HEK293 (cell line): ENCODE measurements around the gene C1orf210.

ENCODE experiments used
- CTCF ChIA-PET: fragments of 350-600 bp; formaldehyde crosslinking; extraction: SDS; loops from one replicate; lab custom pipeline; 2021; ENCODE audit warnings: antibody characterized with exemption; lab: Yijun Ruan, JAX
- POLR2A ChIA-PET: fragments of 300-600 bp; formaldehyde crosslinking; extraction: SDS; loops from one replicate; lab custom pipeline; 2020; ENCODE audit warnings: antibody characterized with exemption, inconsistent platforms; lab: Yijun Ruan, JAX
- H3K27ac ChIP-seq: fragments of 200-500 bp; sonication (Bioruptor generic); 2 replicates; pipeline ENCODE4 v1.5.1; 2014; ENCODE audit warnings: low read depth, low read length, control low read depth, inconsistent platforms; ENCODE audit errors: extremely low read depth
- H3K36me3 ChIP-seq, 2 experiments: fragments of 200-500 bp in 1 of 2; sonication (Bioruptor generic) in 1 of 2; 1 replicate in 1 of 2; 2 replicates in 1 of 2; pipeline ENCODE4 v1.5.1; 2014 to 2017; ENCODE audit warnings: inconsistent platforms in 2 of 2, low read length in 2 of 2; ENCODE audit not compliant: control insufficient read depth in 2 of 2, insufficient read depth in 1 of 2
- H3K4me1 ChIP-seq: fragments of 200-500 bp; sonication (Bioruptor generic); 2 replicates; pipeline ENCODE4 v1.5.1; 2014; ENCODE audit warnings: mild to moderate bottlenecking, low read length, inconsistent platforms; ENCODE audit not compliant: control insufficient read depth, insufficient read depth
- H3K4me3 ChIP-seq: 2 replicates; pipeline ENCODE4 v1.5.1; 2011; ENCODE audit warnings: low read depth, mild to moderate bottlenecking, control low read depth, low read length, moderate library complexity
- H3K9me3 ChIP-seq: fragments of 200-500 bp; sonication (Bioruptor generic); 2 replicates; pipeline ENCODE4 v1.5.1; 2014; ENCODE audit warnings: low read depth, low read length, inconsistent platforms; ENCODE audit not compliant: control insufficient read depth, insufficient read depth
- BCL6B ChIP-seq: fragments of 450-650 bp; formaldehyde crosslinking; IDR thresholded peaks from 2 replicates; pipeline ENCODE4 v1.5.1; 2017; ENCODE audit warnings: missing biosample characterization, missing genetic modification characterization
- HIC1 ChIP-seq: fragments of 450-650 bp; formaldehyde crosslinking; IDR thresholded peaks from 2 replicates; pipeline ENCODE4 v1.5.1; 2016; ENCODE audit warnings: missing biosample characterization, missing genetic modification characterization
- MYNN ChIP-seq: fragments of 450-650 bp; formaldehyde crosslinking; IDR thresholded peaks from 2 replicates; pipeline ENCODE4 v1.5.1; 2016; ENCODE audit warnings: missing biosample characterization, missing genetic modification characterization, borderline replicate concordance
- SETDB1 ChIP-seq: IDR thresholded peaks from one replicate; pipeline ENCODE4 v1.6.1; 2017; ENCODE audit warnings: mild to moderate bottlenecking, low read length, moderate library complexity, mixed read lengths; ENCODE audit not compliant: insufficient read length
- SP2 ChIP-seq: fragments of 450-650 bp; formaldehyde crosslinking; IDR thresholded peaks from 2 replicates; pipeline ENCODE4 v1.5.1; 2016; ENCODE audit warnings: missing biosample characterization, missing genetic modification characterization
- ZFP69B ChIP-seq: fragments of 450-650 bp; formaldehyde crosslinking; IDR thresholded peaks from 2 replicates; pipeline ENCODE4 v1.5.1; 2016; ENCODE audit warnings: missing biosample characterization, missing genetic modification characterization
- ZNF133 ChIP-seq: fragments of 450-650 bp; formaldehyde crosslinking; IDR thresholded peaks from 2 replicates; pipeline ENCODE4 v1.5.1; 2016; ENCODE audit warnings: missing biosample characterization, missing genetic modification characterization
- ZNF146 ChIP-seq: fragments of 450-650 bp; formaldehyde crosslinking; IDR thresholded peaks from 2 replicates; pipeline ENCODE4 v1.5.1; 2016; ENCODE audit warnings: missing biosample characterization, missing genetic modification characterization
- ZNF169 ChIP-seq: fragments of 450-650 bp; formaldehyde crosslinking; IDR thresholded peaks from 2 replicates; pipeline ENCODE4 v1.5.1; 2016; ENCODE audit warnings: missing biosample characterization, missing genetic modification characterization
- ZNF19 ChIP-seq: fragments of 450-650 bp; formaldehyde crosslinking; IDR thresholded peaks from 2 replicates; pipeline ENCODE4; 2016; ENCODE audit warnings: missing biosample characterization, missing genetic modification characterization, low read depth
- ZNF239 ChIP-seq: fragments of 450-650 bp; formaldehyde crosslinking; IDR thresholded peaks from 2 replicates; pipeline ENCODE4 v1.5.1; 2016; ENCODE audit warnings: missing biosample characterization, missing genetic modification characterization
- ZNF324 ChIP-seq: fragments of 450-650 bp; formaldehyde crosslinking; IDR thresholded peaks from 2 replicates; pipeline ENCODE4 v1.5.1; 2016; ENCODE audit warnings: missing biosample characterization, missing genetic modification characterization
- ZNF362 ChIP-seq: fragments of 450-650 bp; formaldehyde crosslinking; IDR thresholded peaks from 2 replicates; pipeline ENCODE4 v1.5.1; 2016; ENCODE audit warnings: missing biosample characterization, missing genetic modification characterization
- ZNF426 ChIP-seq: fragments of 450-650 bp; formaldehyde crosslinking; IDR thresholded peaks from 2 replicates; pipeline ENCODE4 v1.5.1; 2017; ENCODE audit warnings: missing biosample characterization, missing genetic modification characterization, mild to moderate bottlenecking, inconsistent platforms, moderate library complexity
- ZNF530 ChIP-seq: fragments of 450-650 bp; formaldehyde crosslinking; IDR thresholded peaks from 2 replicates; pipeline ENCODE4 v1.5.1; 2016; ENCODE audit warnings: low read depth, missing biosample characterization, missing genetic modification characterization
- ZNF555 ChIP-seq: fragments of 450-650 bp; formaldehyde crosslinking; conservative IDR thresholded peaks from 2 replicates; pipeline ENCODE4 v1.5.1; 2017; ENCODE audit warnings: missing biosample characterization, mild to moderate bottlenecking, missing genetic modification characterization, inconsistent platforms
- ZNF654 ChIP-seq: fragments of 450-650 bp; formaldehyde crosslinking; IDR thresholded peaks from 2 replicates; pipeline ENCODE4 v1.5.1; 2016; ENCODE audit warnings: low read depth, missing biosample characterization, missing genetic modification characterization
- ZNF747 ChIP-seq: fragments of 450-650 bp; formaldehyde crosslinking; IDR thresholded peaks from 2 replicates; pipeline ENCODE4 v1.5.1; 2016; ENCODE audit warnings: missing biosample characterization, missing genetic modification characterization
- TF ChIP-seq, protein P1 (sequence below): fragments of 450-650 bp; formaldehyde crosslinking; IDR thresholded peaks from 2 replicates; pipeline ENCODE4 v1.5.1; 2016; ENCODE audit warnings: missing biosample characterization, missing genetic modification characterization
- TF ChIP-seq, protein P2 (sequence below): fragments of 450-650 bp; formaldehyde crosslinking; IDR thresholded peaks from 2 replicates; pipeline ENCODE4 v1.5.1; 2016; ENCODE audit warnings: missing biosample characterization, missing genetic modification characterization, borderline replicate concordance

C1orf210 gene

GRCh38 chr1:43327549-43328292 lies 42.3 kb upstream of the C1orf210 start:
- Histone ChIP-seq H3K4me3 (no peak overlapping the region), H3K27ac (no peak overlapping the region), H3K4me1 (no peaks in the 10 kb centered on the region), H3K9me3 (no peaks in the 10 kb centered on the region), H3K36me3 (no peaks in the 10 kb centered on the region)
- POLR2A ChIA-PET, result no interaction called here
- CTCF ChIA-PET, result no interaction called here
- no peak for TF ChIP-seq ZNF555 (tag by site-specific recombination)
- peak; percentile 95 for TF ChIP-seq ZNF146 (tag by site-specific recombination)
- TF ChIP-seq, protein P1, sequence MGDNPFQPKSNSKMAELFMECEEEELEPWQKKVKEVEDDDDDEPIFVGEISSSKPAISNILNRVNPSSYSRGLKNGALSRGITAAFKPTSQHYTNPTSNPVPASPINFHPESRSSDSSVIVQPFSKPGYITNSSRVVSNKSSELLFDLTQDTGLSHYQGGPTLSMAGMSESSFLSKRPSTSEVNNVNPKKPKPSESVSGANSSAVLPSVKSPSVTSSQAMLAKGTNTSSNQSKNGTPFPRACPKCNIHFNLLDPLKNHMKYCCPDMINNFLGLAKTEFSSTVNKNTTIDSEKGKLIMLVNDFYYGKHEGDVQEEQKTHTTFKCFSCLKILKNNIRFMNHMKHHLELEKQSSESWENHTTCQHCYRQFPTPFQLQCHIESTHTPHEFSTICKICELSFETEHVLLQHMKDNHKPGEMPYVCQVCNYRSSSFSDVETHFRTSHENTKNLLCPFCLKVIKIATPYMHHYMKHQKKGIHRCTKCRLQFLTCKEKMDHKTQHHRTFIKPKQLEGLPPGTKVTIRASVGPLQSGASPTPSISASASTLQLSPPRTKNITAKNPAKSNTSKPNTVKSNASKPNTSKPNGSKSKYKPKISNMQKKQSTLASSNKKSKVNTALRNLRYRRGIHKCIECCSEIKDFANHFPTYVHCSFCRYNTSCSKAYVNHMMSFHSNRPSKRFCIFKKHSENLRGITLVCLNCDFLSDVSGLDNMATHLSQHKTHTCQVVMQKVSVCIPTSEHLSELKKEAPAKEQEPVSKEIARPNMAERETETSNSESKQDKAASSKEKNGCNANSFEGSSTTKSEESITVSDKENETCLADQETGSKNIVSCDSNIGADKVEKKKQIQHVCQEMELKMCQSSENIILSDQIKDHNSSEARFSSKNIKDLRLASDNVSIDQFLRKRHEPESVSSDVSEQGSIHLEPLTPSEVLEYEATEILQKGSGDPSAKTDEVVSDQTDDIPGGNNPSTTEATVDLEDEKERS, result 0 out of 2 replicates have a peak, but pooled peaks have one; percentile 58

DNA sequence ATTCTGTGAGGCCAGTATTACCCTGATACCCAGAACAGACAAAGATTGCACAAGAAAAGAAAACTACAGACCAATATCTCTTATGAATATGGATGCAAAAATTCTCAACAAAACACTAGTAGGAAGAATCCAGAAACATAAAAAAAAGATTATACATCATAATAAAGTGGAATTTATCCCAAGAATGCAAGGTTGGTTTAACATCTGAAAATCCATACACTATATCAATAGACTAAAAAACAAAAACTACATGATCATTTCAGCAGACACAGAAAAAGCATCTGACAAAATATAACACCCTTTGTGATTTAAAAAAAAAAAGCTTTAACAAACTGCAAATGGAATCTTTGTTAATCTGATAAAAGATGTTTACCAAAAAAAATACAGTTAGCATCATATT lies 40.0 kb upstream of the C1orf210 start:
- POLR2A ChIA-PET, result no interaction called here
- TF ChIP-seq, protein P2, sequence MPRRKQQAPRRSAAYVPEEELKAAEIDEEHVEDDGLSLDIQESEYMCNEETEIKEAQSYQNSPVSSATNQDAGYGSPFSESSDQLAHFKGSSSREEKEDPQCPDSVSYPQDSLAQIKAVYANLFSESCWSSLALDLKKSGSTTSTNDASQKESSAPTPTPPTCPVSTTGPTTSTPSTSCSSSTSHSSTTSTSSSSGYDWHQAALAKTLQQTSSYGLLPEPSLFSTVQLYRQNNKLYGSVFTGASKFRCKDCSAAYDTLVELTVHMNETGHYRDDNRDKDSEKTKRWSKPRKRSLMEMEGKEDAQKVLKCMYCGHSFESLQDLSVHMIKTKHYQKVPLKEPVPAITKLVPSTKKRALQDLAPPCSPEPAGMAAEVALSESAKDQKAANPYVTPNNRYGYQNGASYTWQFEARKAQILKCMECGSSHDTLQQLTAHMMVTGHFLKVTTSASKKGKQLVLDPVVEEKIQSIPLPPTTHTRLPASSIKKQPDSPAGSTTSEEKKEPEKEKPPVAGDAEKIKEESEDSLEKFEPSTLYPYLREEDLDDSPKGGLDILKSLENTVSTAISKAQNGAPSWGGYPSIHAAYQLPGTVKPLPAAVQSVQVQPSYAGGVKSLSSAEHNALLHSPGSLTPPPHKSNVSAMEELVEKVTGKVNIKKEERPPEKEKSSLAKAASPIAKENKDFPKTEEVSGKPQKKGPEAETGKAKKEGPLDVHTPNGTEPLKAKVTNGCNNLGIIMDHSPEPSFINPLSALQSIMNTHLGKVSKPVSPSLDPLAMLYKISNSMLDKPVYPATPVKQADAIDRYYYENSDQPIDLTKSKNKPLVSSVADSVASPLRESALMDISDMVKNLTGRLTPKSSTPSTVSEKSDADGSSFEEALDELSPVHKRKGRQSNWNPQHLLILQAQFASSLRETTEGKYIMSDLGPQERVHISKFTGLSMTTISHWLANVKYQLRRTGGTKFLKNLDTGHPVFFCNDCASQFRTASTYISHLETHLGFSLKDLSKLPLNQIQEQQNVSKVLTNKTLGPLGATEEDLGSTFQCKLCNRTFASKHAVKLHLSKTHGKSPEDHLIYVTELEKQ (tag by site-specific recombination), result no peak
- TF ChIP-seq SETDB1, result peak; percentile 73
- TF ChIP-seq, all 188 proteins: peak for 1
- Histone ChIP-seq H3K4me3 (no peak overlapping the region), H3K27ac (no peak overlapping the region), H3K4me1 (no peaks in the 10 kb centered on the region), H3K9me3 (no peaks in the 10 kb centered on the region), H3K36me3 (no peaks in the 10 kb centered on the region)
- CTCF ChIA-PET, result no interaction called here

DNA sequence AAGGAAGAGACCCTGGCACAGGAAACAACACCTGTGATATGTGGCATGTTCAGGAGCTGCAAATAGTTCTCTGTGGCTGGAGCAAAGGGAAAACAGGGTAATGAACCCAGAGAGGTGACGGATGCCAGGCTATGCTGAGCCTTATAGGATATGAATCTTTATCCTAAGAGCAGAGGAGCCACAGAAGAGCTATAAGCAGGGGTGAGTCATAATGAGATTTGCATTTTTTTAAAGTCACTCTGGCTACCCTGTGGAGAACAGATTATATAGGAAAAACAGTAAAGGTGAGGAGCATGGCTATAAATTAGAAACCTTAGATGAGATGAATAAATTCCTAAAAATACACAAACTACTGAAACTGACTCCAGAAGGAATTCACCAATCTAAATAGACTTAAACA lies 39.4 kb upstream of the C1orf210 start:
- Histone ChIP-seq H3K27ac (no peak overlapping the region), H3K9me3 (no peaks in the 10 kb centered on the region), H3K36me3 (no peaks in the 10 kb centered on the region), H3K4me1 (no peaks in the 10 kb centered on the region), H3K4me3 (no peak overlapping the region)
- POLR2A ChIA-PET, result no interaction called here
- TF ChIP-seq ZNF747 (tag by site-specific recombination) (no peak), ZNF169 (tag by site-specific recombination) (no peak), ZNF19 (tag by site-specific recombination) (no peak), ZNF654 (tag by site-specific recombination) (no peak), ZNF530 (tag by site-specific recombination) (no peak), BCL6B (tag by site-specific recombination) (no peak), ZNF133 (tag by site-specific recombination) (no peak), SP2 (tag by site-specific recombination) (no peak), HIC1 (tag by site-specific recombination) (no peak), ZNF239 (no peak), ZNF426 (tag by site-specific recombination) (no peak), MYNN (tag by site-specific recombination) (no peak), ZFP69B (tag by site-specific recombination) (no peak), ZNF362 (tag by site-specific recombination) (no peak), ZNF324 (no peak)
- CTCF ChIA-PET, result no interaction called here
